ENCODE measurements around the gene SPTLC3. TPM values are rescaled to one million over a fixed set of nuclear protein-coding genes. Genes with fewer than 3 reads are reported as not detected.

The SPTLC3 gene
- total RNA-seq, 1 donor from 2014 or later, result 9.9 TPM

Other genes with a start within 250 kb of the SPTLC3 start
- gene ISM1, start 212.3 kb downstream of the SPTLC3 start, total RNA-seq, result 1.0 TPM